ENCODE results near the gene RYR2. TPM values are rescaled to one million over a fixed set of nuclear protein-coding genes. Genes with fewer than 3 reads are reported as not detected.

Gene RYR2
- total and polyA plus RNA-seq, 2 of the 8 experiments (the other 6 are each of a cell fraction or from before 2014, with no cell fraction given), result 1.3 to 4.4 TPM

- TF ChIP-seq JUND (IDR thresholded peaks at IDR 0.05; ENCODE audit: low read length), result no peak
- TF ChIP-seq KDM4A (IDR thresholded peaks at IDR 0.05; ENCODE audit: low read depth, low read length, severe bottlenecking), result no peak
- no peak for TF ChIP-seq SUZ12 (IDR thresholded peaks at IDR 0.05; ENCODE audit: low read length)
- TF ChIP-seq, protein P1, sequence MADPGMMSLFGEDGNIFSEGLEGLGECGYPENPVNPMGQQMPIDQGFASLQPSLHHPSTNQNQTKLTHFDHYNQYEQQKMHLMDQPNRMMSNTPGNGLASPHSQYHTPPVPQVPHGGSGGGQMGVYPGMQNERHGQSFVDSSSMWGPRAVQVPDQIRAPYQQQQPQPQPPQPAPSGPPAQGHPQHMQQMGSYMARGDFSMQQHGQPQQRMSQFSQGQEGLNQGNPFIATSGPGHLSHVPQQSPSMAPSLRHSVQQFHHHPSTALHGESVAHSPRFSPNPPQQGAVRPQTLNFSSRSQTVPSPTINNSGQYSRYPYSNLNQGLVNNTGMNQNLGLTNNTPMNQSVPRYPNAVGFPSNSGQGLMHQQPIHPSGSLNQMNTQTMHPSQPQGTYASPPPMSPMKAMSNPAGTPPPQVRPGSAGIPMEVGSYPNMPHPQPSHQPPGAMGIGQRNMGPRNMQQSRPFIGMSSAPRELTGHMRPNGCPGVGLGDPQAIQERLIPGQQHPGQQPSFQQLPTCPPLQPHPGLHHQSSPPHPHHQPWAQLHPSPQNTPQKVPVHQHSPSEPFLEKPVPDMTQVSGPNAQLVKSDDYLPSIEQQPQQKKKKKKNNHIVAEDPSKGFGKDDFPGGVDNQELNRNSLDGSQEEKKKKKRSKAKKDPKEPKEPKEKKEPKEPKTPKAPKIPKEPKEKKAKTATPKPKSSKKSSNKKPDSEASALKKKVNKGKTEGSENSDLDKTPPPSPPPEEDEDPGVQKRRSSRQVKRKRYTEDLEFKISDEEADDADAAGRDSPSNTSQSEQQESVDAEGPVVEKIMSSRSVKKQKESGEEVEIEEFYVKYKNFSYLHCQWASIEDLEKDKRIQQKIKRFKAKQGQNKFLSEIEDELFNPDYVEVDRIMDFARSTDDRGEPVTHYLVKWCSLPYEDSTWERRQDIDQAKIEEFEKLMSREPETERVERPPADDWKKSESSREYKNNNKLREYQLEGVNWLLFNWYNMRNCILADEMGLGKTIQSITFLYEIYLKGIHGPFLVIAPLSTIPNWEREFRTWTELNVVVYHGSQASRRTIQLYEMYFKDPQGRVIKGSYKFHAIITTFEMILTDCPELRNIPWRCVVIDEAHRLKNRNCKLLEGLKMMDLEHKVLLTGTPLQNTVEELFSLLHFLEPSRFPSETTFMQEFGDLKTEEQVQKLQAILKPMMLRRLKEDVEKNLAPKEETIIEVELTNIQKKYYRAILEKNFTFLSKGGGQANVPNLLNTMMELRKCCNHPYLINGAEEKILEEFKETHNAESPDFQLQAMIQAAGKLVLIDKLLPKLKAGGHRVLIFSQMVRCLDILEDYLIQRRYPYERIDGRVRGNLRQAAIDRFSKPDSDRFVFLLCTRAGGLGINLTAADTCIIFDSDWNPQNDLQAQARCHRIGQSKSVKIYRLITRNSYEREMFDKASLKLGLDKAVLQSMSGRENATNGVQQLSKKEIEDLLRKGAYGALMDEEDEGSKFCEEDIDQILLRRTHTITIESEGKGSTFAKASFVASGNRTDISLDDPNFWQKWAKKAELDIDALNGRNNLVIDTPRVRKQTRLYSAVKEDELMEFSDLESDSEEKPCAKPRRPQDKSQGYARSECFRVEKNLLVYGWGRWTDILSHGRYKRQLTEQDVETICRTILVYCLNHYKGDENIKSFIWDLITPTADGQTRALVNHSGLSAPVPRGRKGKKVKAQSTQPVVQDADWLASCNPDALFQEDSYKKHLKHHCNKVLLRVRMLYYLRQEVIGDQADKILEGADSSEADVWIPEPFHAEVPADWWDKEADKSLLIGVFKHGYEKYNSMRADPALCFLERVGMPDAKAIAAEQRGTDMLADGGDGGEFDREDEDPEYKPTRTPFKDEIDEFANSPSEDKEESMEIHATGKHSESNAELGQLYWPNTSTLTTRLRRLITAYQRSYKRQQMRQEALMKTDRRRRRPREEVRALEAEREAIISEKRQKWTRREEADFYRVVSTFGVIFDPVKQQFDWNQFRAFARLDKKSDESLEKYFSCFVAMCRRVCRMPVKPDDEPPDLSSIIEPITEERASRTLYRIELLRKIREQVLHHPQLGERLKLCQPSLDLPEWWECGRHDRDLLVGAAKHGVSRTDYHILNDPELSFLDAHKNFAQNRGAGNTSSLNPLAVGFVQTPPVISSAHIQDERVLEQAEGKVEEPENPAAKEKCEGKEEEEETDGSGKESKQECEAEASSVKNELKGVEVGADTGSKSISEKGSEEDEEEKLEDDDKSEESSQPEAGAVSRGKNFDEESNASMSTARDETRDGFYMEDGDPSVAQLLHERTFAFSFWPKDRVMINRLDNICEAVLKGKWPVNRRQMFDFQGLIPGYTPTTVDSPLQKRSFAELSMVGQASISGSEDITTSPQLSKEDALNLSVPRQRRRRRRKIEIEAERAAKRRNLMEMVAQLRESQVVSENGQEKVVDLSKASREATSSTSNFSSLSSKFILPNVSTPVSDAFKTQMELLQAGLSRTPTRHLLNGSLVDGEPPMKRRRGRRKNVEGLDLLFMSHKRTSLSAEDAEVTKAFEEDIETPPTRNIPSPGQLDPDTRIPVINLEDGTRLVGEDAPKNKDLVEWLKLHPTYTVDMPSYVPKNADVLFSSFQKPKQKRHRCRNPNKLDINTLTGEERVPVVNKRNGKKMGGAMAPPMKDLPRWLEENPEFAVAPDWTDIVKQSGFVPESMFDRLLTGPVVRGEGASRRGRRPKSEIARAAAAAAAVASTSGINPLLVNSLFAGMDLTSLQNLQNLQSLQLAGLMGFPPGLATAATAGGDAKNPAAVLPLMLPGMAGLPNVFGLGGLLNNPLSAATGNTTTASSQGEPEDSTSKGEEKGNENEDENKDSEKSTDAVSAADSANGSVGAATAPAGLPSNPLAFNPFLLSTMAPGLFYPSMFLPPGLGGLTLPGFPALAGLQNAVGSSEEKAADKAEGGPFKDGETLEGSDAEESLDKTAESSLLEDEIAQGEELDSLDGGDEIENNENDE (IDR thresholded peaks at IDR 0.05; ENCODE audit: insufficient replicate concordance, low read length), result no peak
Observed at GRCh38 chr1:237482777-237483176, 440.8 kb downstream of the RYR2 start (continued).
